H1 (cell line): ENCODE measurements around the gene PF4V1. TPM values are rescaled to one million over a fixed set of nuclear protein-coding genes. Genes with fewer than 3 reads are reported as not detected.

ENCODE experiments used
- CTCF ChIA-PET: fragments of 300-600 bp; sonication (Branson Sonifier 250); formaldehyde crosslinking; loops from one replicate; lab custom pipeline; 2021; ENCODE audit not compliant: partially characterized antibody; lab: Charles Lee
- POLR2A ChIA-PET: fragments of 300-600 bp; sonication (Branson Sonifier 250); formaldehyde crosslinking; loops from one replicate; lab custom pipeline; 2021; ENCODE audit warnings: inconsistent platforms; ENCODE audit not compliant: partially characterized antibody; lab: Charles Lee
- DNase-seq, 2 experiments: peaks; one replicate each; pipeline versions ENCODE4 v3.0.0 to v3.0.0-alpha.2; 2010 to 2022; ENCODE audit warnings: low spot score in 2 of 2, low read depth in 1 of 2, mixed read lengths in 1 of 2
- FAIRE-seq: peaks from 2 replicates; lab custom pipeline; 2011; peaks lifted over from hg19 to GRCh38; lab: Jason Lieb, UNC
- H2AFZ ChIP-seq: 2 replicates; pipeline ENCODE4 v1.8.1; 2012; ENCODE audit warnings: low read length, inconsistent platforms
- H2AK5ac ChIP-seq: 2 replicates; pipeline ENCODE4 v1.6.1; 2013; ENCODE audit warnings: low read depth, low read length
- H2BK120ac ChIP-seq: replicated peaks from 2 replicates; pipeline ENCODE3; 2013; ENCODE audit warnings: low read depth, low read length, inconsistent platforms
- H2BK12ac ChIP-seq: 2 replicates; pipeline ENCODE4 v1.6.1; 2013; ENCODE audit warnings: low read depth, low read length
- H2BK15ac ChIP-seq: 2 replicates; pipeline ENCODE4 v1.6.1; 2013; ENCODE audit warnings: low read length
- H2BK20ac ChIP-seq: 2 replicates; pipeline ENCODE4 v1.6.1; 2013; ENCODE audit warnings: low read length
- H2BK5ac ChIP-seq: 2 replicates; pipeline ENCODE4 v1.6.1; 2013; ENCODE audit warnings: low read depth, low read length
- H3K14ac ChIP-seq: 2 replicates; pipeline ENCODE4 v1.6.1; 2013; ENCODE audit warnings: inconsistent platforms; ENCODE audit not compliant: insufficient read length
- H3K18ac ChIP-seq: 2 replicates; pipeline ENCODE4 v1.6.1; 2013; ENCODE audit warnings: low read length; ENCODE audit errors: extremely low read depth
- H3K23ac ChIP-seq: 2 replicates; pipeline ENCODE4 v1.6.1; 2013; ENCODE audit warnings: inconsistent platforms; ENCODE audit not compliant: insufficient read length
- H3K23me2 ChIP-seq: 2 replicates; pipeline ENCODE4 v1.6.1; 2013; ENCODE audit warnings: low read depth, low read length
- H3K27ac ChIP-seq: 2 replicates; pipeline ENCODE4 v1.6.1; 2011; ENCODE audit warnings: low read depth, low read length, inconsistent platforms
- H3K27me3 ChIP-seq, 4 experiments: replicated peaks in 1 of 4; 1 replicate in 1 of 4; 2 replicates in 3 of 4; pipeline versions ENCODE4 v1.6.1 to v1.8.1; 2011 to 2013; ENCODE audit warnings: low read length in 3 of 4, mild to moderate bottlenecking in 3 of 4, inconsistent platforms in 2 of 4, mixed read lengths in 2 of 4, moderate library complexity in 1 of 4; ENCODE audit not compliant: control insufficient read depth in 3 of 4, insufficient read depth in 3 of 4; ENCODE audit errors: extremely low read depth in 1 of 4
- H3K36me3 ChIP-seq, 4 experiments: 2 replicates each; pipeline versions ENCODE4 v1.6.1 to v1.8.1; 2011 to 2013; ENCODE audit warnings: mild to moderate bottlenecking in 4 of 4, low read length in 3 of 4, moderate library complexity in 2 of 4, control low read depth in 1 of 4, inconsistent platforms in 1 of 4; ENCODE audit not compliant: insufficient read depth in 4 of 4, control insufficient read depth in 2 of 4
- H3K4ac ChIP-seq: replicated peaks from 2 replicates; pipeline ENCODE3; 2013; ENCODE audit warnings: low read length, low read depth, mixed read lengths, inconsistent platforms; ENCODE audit not compliant: insufficient read length
- H3K4me1 ChIP-seq, 4 experiments: replicated peaks in 1 of 4; 1 replicate in 1 of 4; 2 replicates in 3 of 4; pipeline versions ENCODE4 v1.6.1 to v1.8.1; 2011 to 2013; ENCODE audit warnings: low read length in 3 of 4, inconsistent platforms in 2 of 4, mixed read lengths in 1 of 4; ENCODE audit not compliant: insufficient read depth in 4 of 4, control insufficient read depth in 3 of 4
- H3K4me2 ChIP-seq, 2 experiments: 2 replicates each; pipeline versions ENCODE4 v1.6.1 to v1.8.1; 2011 to 2013; ENCODE audit warnings: low read depth in 2 of 2, low read length in 2 of 2, control low read depth in 1 of 2, inconsistent platforms in 1 of 2, mild to moderate bottlenecking in 1 of 2; ENCODE audit not compliant: insufficient read depth in 1 of 2
- H3K4me3 ChIP-seq, 4 experiments: fragments of 200-600, 300-600 bp in 1 of 4; sonication (generic), shearing (Covaris generic), sonication (Bioruptor Twin) in 1 of 4; 2 replicates each; pipeline versions ENCODE4 v1.5.1 to v1.8.1; 2011 to 2016; ENCODE audit warnings: low read length in 4 of 4, low read depth in 3 of 4, control low read depth in 2 of 4, inconsistent platforms in 2 of 4, mild to moderate bottlenecking in 2 of 4, mixed read lengths in 1 of 4, moderate library complexity in 1 of 4; ENCODE audit not compliant: insufficient read depth in 2 of 4; ENCODE audit errors: extremely low read depth in 1 of 4
- H3K56ac ChIP-seq: replicated peaks from 2 replicates; pipeline ENCODE3; 2013; ENCODE audit warnings: low read depth, mild to moderate bottlenecking, mixed read lengths, low read length, inconsistent platforms; ENCODE audit not compliant: insufficient read length
- H3K79me1 ChIP-seq: 2 replicates; pipeline ENCODE4 v1.6.1; 2013; ENCODE audit warnings: low read depth, low read length, control low read depth
- H3K79me2 ChIP-seq, 2 experiments: 2 replicates each; pipeline versions ENCODE4 v1.6.1 to v1.8.1; 2012 to 2013; ENCODE audit warnings: low read length in 2 of 2, mild to moderate bottlenecking in 2 of 2, inconsistent platforms in 1 of 2; ENCODE audit not compliant: insufficient read depth in 2 of 2, control insufficient read depth in 1 of 2
- H3K9ac ChIP-seq, 4 experiments: replicated peaks in 1 of 4; 1 replicate in 1 of 4; 2 replicates in 3 of 4; pipeline versions ENCODE4 v1.6.1 to v1.8.1; 2011 to 2013; ENCODE audit warnings: low read depth in 3 of 4, low read length in 3 of 4, control low read depth in 2 of 4, mild to moderate bottlenecking in 2 of 4, moderate library complexity in 2 of 4, inconsistent platforms in 1 of 4; ENCODE audit errors: extremely low read depth in 1 of 4
- H3K9me3 ChIP-seq, 2 experiments: 2 replicates each; pipeline versions ENCODE4 v1.6.1 to v1.8.1; 2012 to 2013; ENCODE audit warnings: mild to moderate bottlenecking in 2 of 2, moderate library complexity in 2 of 2, control low read depth in 1 of 2, inconsistent platforms in 1 of 2, low read depth in 1 of 2, low read length in 1 of 2, mixed read lengths in 1 of 2; ENCODE audit not compliant: insufficient read depth in 2 of 2
- H4K20me1 ChIP-seq, 2 experiments: replicated peaks in 1 of 2; 2 replicates each; pipeline versions ENCODE3 to v1.8.1; 2011 to 2013; ENCODE audit warnings: inconsistent platforms in 2 of 2, low read length in 2 of 2, mild to moderate bottlenecking in 1 of 2; ENCODE audit not compliant: insufficient read depth in 2 of 2, control insufficient read depth in 1 of 2
- H4K5ac ChIP-seq: 2 replicates; pipeline ENCODE4 v1.6.1; 2013; ENCODE audit warnings: low read length, low read depth, mixed read lengths, inconsistent platforms; ENCODE audit not compliant: insufficient read length
- H4K8ac ChIP-seq: 2 replicates; pipeline ENCODE4 v1.8.0; 2013; ENCODE audit warnings: mild to moderate bottlenecking, moderate library complexity, low read length, inconsistent platforms; ENCODE audit not compliant: insufficient read depth; ENCODE audit errors: extremely low read depth
- H4K91ac ChIP-seq: replicated peaks from 2 replicates; pipeline ENCODE3; 2013; ENCODE audit warnings: low read length, mixed read lengths, inconsistent platforms; ENCODE audit not compliant: insufficient read length
- BCL11A ChIP-seq, 2 experiments: IDR thresholded peaks; one replicate each; pipeline ENCODE4 v1.6.1; 2011; ENCODE audit warnings: low read depth in 2 of 2, low read length in 2 of 2, mild to moderate bottlenecking in 2 of 2
- CBX5 ChIP-seq: fragments of 300-800, 300-1000 bp; sonication (generic); IDR thresholded peaks from 2 replicates; pipeline ENCODE4 v1.7.1; 2016; ENCODE audit warnings: antibody characterized with exemption, low read length, low read depth
- EGR1 ChIP-seq: IDR thresholded peaks from 2 replicates; pipeline ENCODE4 v1.6.1; 2011; ENCODE audit warnings: low read depth, low read length, borderline replicate concordance
- EP300 ChIP-seq, 2 experiments: IDR thresholded peaks; 1 replicate in 1 of 2; 2 replicates in 1 of 2; pipeline ENCODE4 v1.6.1; 2011 to 2012; ENCODE audit warnings: low read depth in 2 of 2, low read length in 2 of 2, mild to moderate bottlenecking in 2 of 2, borderline replicate concordance in 1 of 2, inconsistent platforms in 1 of 2, moderate library complexity in 1 of 2
- FOSL1 ChIP-seq: IDR thresholded peaks from 2 replicates; pipeline ENCODE4 v1.6.1; 2011; ENCODE audit warnings: mild to moderate bottlenecking, low read depth, low read length, moderate library complexity; ENCODE audit not compliant: insufficient read depth
- RBBP5 ChIP-seq: IDR thresholded peaks from 2 replicates; pipeline ENCODE4 v1.7.1; 2012; ENCODE audit warnings: low read depth, mild to moderate bottlenecking, inconsistent platforms, low read length, moderate library complexity, borderline replicate concordance
- RFX5 ChIP-seq: IDR thresholded peaks from 2 replicates; pipeline ENCODE4 v1.6.1; 2011; ENCODE audit warnings: low read depth, low read length, improper control_type of control experiment, borderline replicate concordance
- SIRT6 ChIP-seq: IDR thresholded peaks from one replicate; pipeline ENCODE4 v1.7.1; 2012; ENCODE audit warnings: low read length, inconsistent platforms
- SIX5 ChIP-seq: IDR thresholded peaks from 2 replicates; pipeline ENCODE4 v1.6.1; 2011; ENCODE audit warnings: mild to moderate bottlenecking, low read depth, low read length
- TAF1 ChIP-seq: IDR thresholded peaks from 2 replicates; pipeline ENCODE4 v1.6.1; 2011; ENCODE audit warnings: mild to moderate bottlenecking, low read depth, low read length
- polyA plus RNA-seq, 7 experiments: library from polyadenylated mRNA; depleted of rRNA in 3 of 7; stranded (reverse) in 5 of 7; unstranded in 2 of 7; fragments of >200 nt in 5 of 7; fragments of 200-250 nt in 2 of 7; gene quantifications; 1 replicate in 5 of 7; 2 replicates in 1 of 7; 4 replicates in 1 of 7; pipeline versions ENCODE4 v1.2.1 to v1.2.3, GENCODE V29; 2011 to 2013; ENCODE audit warnings: missing spikeins in 2 of 7, mixed read lengths in 2 of 7
- total RNA-seq: library from RNA; stranded (reverse); fragmentation: NEBNext Ultra II Directional; extraction: Animal tissue kit (Norgen Biotek cat#: 25700); gene quantifications from 2 replicates; pipeline ENCODE4 v1.2.1, GENCODE V29; 2021

The PF4V1 gene
- total and polyA plus RNA-seq, 2 of the 8 experiments (the other 6 are each of a cell fraction or from before 2014, with no cell fraction given) = not detected

- DNase-seq = no peak
- H2AK5ac ChIP-seq = no peak overlapping the region
- no peak overlapping the region for H2BK5ac ChIP-seq
- H3K23me2 ChIP-seq = no peaks in the 10 kb centered on the region; the same call in 1 of the 2 replicates
- H4K5ac ChIP-seq = no peak overlapping the region
- H3K36me3 ChIP-seq = no peaks in the 10 kb centered on the region
- 0 out of 7 replicates have a peak, but pooled peaks cover 0 to 3% (median 0%) of the 10 kb centered on the region in 4 experiments for H3K4me1 ChIP-seq
- POLR2A ChIA-PET = no interaction called here
- no peak overlapping the region for H3K9ac ChIP-seq
- H3K9me3 ChIP-seq = no peaks in the 10 kb centered on the region
- peak overlapping the region; percentile 77; the same call in 1 of the 2 replicates for H2AFZ ChIP-seq
- H3K4me2 ChIP-seq = peak overlapping the region in 1 of 2 experiments; percentile 32; a peak in 1 of 4 replicates
- TF ChIP-seq RBBP5 (no peak), TAF1 (no peak), BCL11A (IDR thresholded peaks at IDR 0.05; ENCODE audit: low read depth in 2 of 2, low read length in 2 of 2) (no peak), CBX5 (no peak), FOSL1 (no peak), RFX5 (no peak), EGR1 (no peak), EP300 (IDR thresholded peaks at IDR 0.05; ENCODE audit: borderline replicate concordance in 1 of 2, low read depth in 2 of 2, low read length in 2 of 2) (no peak), SIX5 (no peak), SIRT6 (no peak)
- H2BK20ac ChIP-seq = no peak overlapping the region
- H2BK12ac ChIP-seq = no peak overlapping the region
- no peak for FAIRE-seq
- peak overlapping the region; percentile 32 for H4K91ac ChIP-seq
- no peaks in the 10 kb centered on the region for H3K79me1 ChIP-seq
- no peaks in the 10 kb centered on the region for H3K27me3 ChIP-seq
- H4K20me1 ChIP-seq = no peaks in the 10 kb centered on the region
- no peak overlapping the region for H3K4ac ChIP-seq
- no peak overlapping the region for H3K23ac ChIP-seq
- H2BK120ac ChIP-seq = no peak overlapping the region
- no peaks in the 10 kb centered on the region for H3K79me2 ChIP-seq
- no peak overlapping the region for H3K18ac ChIP-seq
- no peak overlapping the region for H3K56ac ChIP-seq
- H2BK15ac ChIP-seq = no peak overlapping the region
- no peak overlapping the region for H3K4me3 ChIP-seq
- CTCF ChIA-PET = interaction anchor here (0.9 to 5.0 kb wide), 7 partner anchors 9 to 117 kb away, joined by 3 to 40 read pairs (median 3); partner anchors contain the start of gene CXCL1
- no peak overlapping the region for H3K14ac ChIP-seq
- H3K27ac ChIP-seq = no peak overlapping the region
- H4K8ac ChIP-seq = no peak overlapping the region
These were observed 325 bp upstream of the PF4V1 start for GRCh38 chr4:73852771-73853170.
